ENCODE results near the gene NEDD8. TPM values are rescaled to one million over a fixed set of nuclear protein-coding genes. Genes with fewer than 3 reads are reported as not detected.

The NEDD8 gene
- total and polyA plus RNA-seq, 7 donors, result 135 to 315 (median 206) TPM

DNA sequence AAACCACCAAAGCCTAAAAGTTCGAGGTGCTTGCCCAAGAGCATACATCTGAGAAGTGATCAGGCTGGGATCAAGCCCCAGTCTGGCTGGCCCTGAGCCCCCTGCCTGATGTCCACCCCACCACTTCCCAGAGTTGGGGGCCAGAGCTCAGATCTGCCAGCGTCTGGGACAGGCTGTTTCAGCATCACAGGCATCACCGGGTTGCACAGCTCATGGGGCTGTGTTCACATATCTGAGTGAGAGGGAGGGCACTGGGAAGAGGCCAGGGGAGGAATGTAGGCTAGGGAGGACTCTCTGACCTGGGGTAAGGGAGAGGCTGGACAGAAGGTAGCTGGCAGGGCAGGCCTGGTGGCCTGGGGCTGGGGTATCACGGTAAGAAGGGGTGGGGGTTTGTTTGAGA, 24.8 kb upstream of the NEDD8 start:
- no peak for DNase-seq
- H3K36me3 ChIP-seq (ENCODE audit: insufficient read depth in 1 of 2, low read depth in 1 of 2), result no peaks in the 10 kb centered on the region
- WGBS, 3 donors, result 63 to 86% (median 70%) methylated on average over 4 of the region's 4 CpGs
- TF ChIP-seq, protein P1, sequence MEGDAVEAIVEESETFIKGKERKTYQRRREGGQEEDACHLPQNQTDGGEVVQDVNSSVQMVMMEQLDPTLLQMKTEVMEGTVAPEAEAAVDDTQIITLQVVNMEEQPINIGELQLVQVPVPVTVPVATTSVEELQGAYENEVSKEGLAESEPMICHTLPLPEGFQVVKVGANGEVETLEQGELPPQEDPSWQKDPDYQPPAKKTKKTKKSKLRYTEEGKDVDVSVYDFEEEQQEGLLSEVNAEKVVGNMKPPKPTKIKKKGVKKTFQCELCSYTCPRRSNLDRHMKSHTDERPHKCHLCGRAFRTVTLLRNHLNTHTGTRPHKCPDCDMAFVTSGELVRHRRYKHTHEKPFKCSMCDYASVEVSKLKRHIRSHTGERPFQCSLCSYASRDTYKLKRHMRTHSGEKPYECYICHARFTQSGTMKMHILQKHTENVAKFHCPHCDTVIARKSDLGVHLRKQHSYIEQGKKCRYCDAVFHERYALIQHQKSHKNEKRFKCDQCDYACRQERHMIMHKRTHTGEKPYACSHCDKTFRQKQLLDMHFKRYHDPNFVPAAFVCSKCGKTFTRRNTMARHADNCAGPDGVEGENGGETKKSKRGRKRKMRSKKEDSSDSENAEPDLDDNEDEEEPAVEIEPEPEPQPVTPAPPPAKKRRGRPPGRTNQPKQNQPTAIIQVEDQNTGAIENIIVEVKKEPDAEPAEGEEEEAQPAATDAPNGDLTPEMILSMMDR (IDR thresholded peaks at IDR 0.05), result no peak
- H3K4me3 ChIP-seq, result no peak overlapping the region
- no peaks in the 10 kb centered on the region for H3K9me3 ChIP-seq
- intact Hi-C loops (cut with DNase I), result no loop called here
- ATAC-seq, result peak in 1 of 4 donors; percentile 17
- no peak overlapping the region for H3K27ac ChIP-seq
- H3K4me1 ChIP-seq, result no peaks in the 10 kb centered on the region
- H3K27me3 ChIP-seq (ENCODE audit: insufficient read depth in 3 of 3, low read length in 2 of 3), result no peaks in the 10 kb centered on the region

DNA sequence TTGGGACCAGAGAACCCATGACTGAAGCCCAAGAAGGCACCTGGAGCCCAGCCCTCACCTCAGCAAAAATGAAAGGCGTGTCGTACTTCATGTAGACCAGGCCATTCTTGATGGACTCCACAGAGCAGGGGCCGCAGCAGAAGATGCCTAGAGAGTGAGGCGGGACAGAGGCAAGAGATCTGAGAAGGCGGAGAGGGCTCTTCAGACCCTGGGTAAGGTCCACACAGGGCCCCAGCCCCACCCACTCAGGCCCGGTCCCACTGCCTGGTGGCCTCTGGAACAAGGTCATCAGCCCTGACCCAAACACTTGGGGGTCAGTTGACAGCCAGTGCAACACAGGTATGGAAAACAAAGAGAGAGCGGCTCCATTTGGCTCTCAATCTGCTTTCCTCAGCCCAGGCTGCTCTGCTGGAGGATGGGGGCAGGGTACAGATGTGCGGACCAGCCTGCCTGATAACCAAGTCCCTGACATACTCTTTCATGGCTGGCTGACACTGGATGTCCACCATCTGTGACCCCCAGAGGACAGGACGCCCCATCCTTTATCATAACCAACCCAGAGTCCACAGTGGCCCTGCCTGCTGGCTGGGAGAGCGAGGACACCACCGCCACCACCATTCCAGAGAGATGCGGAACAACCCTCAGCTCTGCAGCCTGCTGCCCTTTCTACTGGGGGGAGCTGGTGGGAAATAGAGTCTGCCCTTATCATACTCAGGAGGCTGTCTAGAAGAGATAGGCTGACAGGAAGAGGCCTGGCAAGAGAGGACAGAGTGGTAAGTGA, 24.0 kb upstream of the NEDD8 start:
- Histone ChIP-seq H3K4me3 (no peak overlapping the region), H3K4me1 (no peaks in the 10 kb centered on the region), H3K27ac (no peak overlapping the region), H3K27me3 (ENCODE audit: insufficient read depth in 3 of 3, low read length in 2 of 3) (no peaks in the 10 kb centered on the region), H3K9me3 (no peaks in the 10 kb centered on the region), H3K36me3 (ENCODE audit: insufficient read depth in 1 of 2, low read depth in 1 of 2) (no peaks in the 10 kb centered on the region)
- TF ChIP-seq, protein P1 (IDR thresholded peaks at IDR 0.05), result no peak
- WGBS, 3 donors, result 91 to 96% (median 95%) methylated on average over 12 of the region's 12 CpGs
- intact Hi-C loops (cut with DNase I), result no loop called here
- DNase-seq (no peak), ATAC-seq (no peak)

DNA sequence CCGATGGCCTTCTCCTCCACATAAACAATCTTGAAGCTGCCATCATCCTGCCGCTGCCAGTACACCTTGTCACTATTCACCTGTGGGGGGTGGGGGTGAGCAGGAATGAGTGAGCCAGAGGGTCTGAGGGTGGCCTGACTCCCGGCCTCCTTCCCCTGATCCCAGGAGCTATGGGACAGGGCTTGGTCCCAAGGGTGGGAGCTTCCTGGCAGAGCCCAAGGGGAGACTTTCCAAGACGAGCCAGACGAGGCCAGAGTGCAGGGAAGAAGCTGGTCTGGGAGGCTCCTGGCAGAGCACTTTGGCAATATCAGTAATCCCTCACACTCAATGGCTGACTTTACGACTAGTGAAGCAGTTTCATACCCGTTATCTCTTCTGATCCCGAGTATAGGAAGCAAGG, 23.3 kb upstream of the NEDD8 start:
- DNase-seq, result no peak
- ATAC-seq, result no peak
- no peak overlapping the region for H3K27ac ChIP-seq
- H3K27me3 ChIP-seq (ENCODE audit: insufficient read depth in 3 of 3, low read length in 2 of 3), result no peaks in the 10 kb centered on the region
- TF ChIP-seq, protein P1 (IDR thresholded peaks at IDR 0.05), result no peak
- intact Hi-C loops (cut with DNase I), result no loop called here
- H3K9me3 ChIP-seq, result no peaks in the 10 kb centered on the region
- H3K4me1 ChIP-seq, result no peaks in the 10 kb centered on the region
- no peaks in the 10 kb centered on the region for H3K36me3 ChIP-seq (ENCODE audit: insufficient read depth in 1 of 2, low read depth in 1 of 2)
- 87 to 91% (median 87%) methylated on average over 8 of the region's 8 CpGs for WGBS, 3 donors
- no peak overlapping the region for H3K4me3 ChIP-seq

DNA sequence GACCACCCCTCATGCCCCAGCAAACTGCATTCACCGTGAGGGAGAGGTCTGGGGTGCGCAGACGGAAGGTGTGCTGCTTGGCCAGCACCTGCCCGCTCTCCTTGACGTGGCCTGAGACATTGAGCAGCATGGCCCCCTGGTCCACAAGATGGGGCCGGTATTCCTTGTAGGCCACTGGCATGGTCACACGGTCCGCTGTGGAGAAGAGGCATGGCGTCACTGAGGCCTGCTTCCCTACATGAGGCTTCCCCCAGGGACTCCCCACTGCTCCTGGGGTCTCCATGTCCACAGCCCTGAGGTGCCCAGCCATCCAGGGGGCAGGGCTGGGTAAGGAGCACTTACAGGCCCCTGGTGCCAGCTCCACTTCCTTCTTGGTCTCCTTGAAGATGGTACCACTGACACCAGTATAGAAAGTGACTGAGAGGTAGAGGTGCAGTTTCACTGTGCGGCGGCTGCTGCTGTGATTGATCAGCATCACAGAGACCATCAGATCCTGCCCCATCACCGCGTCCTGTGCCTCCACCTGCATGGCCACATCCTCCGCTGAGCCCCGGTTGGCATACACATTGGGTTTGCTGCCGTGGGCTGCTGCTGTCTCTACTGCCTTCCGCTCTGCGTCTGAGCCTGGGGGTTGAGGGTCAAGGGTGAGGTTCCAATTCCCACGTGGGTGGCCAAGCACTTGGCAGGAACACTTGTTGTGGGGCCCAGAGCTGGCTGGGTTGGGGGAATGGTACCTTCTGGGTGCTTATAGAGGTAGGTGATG, 22.6 kb upstream of the NEDD8 start:
- intact Hi-C loops (cut with DNase I), result no loop called here
- WGBS, 3 donors, result 89 to 94% (median 91%) methylated on average over 19 of the region's 19 CpGs

More for the DNA sequence above, 22.6 kb upstream of the NEDD8 start:
- Histone ChIP-seq H3K4me3 (no peak overlapping the region), H3K4me1 (no peaks in the 10 kb centered on the region), H3K27me3 (ENCODE audit: insufficient read depth in 3 of 3, low read length in 2 of 3) (no peaks in the 10 kb centered on the region), H3K27ac (no peak overlapping the region), H3K36me3 (ENCODE audit: insufficient read depth in 1 of 2, low read depth in 1 of 2) (no peaks in the 10 kb centered on the region), H3K9me3 (no peaks in the 10 kb centered on the region)
- TF ChIP-seq, protein P1 (IDR thresholded peaks at IDR 0.05), result no peak
- ATAC-seq (no peak), DNase-seq (no peak)
